Stimulated activated CD4-positive, alpha-beta T cell treated with anti-CD3 and anti-CD28 coated beads, Interleukin-1b, Interleukin-23, amount 100 ng/mL, for 48 hours (primary cell): ENCODE measurements around the gene PRSS50.
"Not testable (repeated sequence)": the region's sequence is repeated elsewhere in the genome, so short reads cannot be mapped to it uniquely, and the experiment has no call there.

ENCODE experiments used
- DNase-seq: peaks from one replicate; pipeline ENCODE4 v3.0.0-alpha.2; 2020

Gene PRSS50

DNA sequence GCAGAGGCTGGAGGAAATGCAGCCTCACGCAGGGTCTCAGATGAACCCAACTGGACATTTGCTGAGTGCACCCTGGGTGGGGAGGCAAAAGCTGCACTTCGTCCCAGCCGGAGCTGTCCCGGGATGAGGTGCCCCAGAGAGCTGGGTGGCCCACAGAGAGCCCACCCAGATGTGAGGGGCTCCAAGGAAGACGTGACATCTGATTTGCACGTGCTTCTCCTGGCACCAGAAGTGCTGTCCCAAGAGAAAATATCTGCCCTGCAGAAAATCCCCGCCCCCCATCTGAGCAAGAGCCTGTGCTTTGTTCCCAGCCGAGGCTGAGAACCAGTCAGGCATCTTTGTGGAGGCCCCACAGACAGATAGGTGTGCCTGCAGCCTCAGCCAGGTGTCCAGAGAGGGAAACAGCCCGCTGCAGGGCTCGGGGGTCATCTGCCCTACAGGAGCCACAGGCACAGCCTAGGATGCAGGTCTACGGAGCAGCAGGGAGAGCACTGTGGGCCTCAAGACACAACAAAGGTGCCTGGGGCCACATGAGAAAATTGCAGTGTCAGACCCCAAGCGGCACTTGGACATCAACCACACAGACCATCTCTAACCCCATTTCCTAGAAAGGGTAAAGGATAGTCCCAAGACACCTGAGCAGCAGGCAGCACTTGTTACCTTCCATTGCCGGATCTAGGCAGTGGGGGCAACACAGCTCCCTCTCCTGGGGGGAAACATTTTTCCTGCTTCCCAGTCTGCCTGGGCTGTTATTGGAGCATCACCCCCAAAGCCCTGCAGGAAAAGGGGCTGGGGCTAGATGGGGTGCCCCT lies 10.7 kb downstream of the PRSS50 start:
- no peak for DNase-seq

DNA sequence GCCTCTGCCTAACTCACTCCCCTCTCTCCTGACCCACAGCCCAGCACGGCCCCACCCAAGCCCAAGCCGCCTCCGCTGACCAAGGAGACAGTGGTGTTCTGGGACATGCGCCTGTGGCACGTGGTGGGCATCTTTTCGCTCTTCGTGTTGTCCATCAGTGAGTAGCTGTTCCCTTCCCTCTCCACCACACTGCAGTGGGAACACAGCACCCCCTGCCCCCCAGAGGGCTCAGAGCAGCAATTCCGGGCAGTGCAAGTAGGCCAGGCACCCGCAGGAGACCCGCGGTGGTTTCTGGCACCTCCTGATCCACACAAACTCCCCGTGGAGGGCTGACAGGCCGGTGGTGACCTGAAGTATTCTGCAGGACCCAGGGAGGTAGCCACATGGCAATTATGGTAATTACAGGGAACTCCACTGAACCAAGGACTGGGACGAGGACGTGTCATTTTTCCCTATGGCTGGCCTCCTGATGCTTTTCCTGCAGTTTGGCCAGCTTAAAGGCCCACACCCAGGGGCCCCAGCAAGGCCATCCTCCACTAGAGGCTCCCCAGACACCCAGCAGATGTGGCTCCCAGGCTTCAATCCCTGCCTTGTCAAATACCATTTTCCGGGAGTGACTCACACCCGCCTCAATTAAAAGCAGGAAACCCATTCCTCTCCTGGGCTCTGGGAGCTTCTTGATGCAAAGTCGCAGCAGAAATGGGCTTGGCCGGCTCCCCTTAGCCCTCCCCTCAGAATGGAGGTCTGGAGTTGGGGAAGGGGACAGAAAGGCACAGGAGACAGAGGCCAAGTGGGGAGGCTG lies 11.7 kb downstream of the PRSS50 start:
- no peak for DNase-seq

DNA sequence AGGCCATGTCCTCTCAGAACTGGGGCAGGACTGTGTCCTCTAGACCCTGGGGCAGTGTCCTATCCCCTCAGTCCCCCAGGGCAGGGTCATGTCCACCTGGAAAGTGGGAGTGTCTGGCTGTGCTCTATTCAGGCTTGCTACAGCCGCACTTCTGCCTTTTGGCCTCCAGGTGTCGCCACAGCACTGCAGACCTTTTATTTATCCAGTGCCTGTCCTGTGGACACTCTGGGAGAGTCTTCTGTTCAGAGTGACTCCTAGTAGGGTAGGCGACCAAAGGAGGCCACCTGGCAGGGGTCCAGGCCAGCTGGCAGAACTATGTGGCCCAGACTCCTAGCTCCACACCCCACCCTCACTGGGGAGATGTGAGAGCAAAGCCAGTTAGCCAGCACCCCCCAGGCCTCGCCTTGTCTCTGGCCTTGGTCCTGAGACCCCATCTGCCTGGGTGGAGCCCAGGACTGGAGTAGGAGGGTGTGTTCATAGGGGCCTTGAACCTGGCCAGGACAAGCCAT lies 12.6 kb downstream of the PRSS50 start:
- peak; percentile 63 for DNase-seq

DNA sequence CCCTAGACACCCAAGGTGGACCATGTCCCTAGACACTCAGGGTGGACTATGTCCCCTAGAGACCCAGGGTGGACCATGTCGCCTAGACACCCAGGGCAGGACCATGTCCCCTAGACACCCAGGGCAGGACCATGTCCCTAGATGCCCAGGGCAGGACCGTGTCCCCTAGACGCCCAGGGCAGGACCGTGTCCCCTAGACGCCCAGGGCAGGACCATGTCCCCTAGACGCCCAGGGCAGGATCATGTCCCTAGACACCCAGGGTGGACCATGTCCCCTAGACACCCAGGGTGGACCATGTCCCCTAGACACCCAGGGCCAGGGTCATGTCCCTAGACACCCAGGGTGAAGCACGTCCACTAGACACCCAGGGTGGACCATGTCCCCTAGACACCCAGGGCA lies 13.3 kb downstream of the PRSS50 start:
- not testable (repeated sequence) for DNase-seq

- no peak for DNase-seq
Measured at GRCh38 chr3:46703013-46703520, 14.6 kb downstream of the PRSS50 start.

GRCh38 chr3:46702246-46703012 lies 15.2 kb downstream of the PRSS50 start:
- no peak for DNase-seq

DNA sequence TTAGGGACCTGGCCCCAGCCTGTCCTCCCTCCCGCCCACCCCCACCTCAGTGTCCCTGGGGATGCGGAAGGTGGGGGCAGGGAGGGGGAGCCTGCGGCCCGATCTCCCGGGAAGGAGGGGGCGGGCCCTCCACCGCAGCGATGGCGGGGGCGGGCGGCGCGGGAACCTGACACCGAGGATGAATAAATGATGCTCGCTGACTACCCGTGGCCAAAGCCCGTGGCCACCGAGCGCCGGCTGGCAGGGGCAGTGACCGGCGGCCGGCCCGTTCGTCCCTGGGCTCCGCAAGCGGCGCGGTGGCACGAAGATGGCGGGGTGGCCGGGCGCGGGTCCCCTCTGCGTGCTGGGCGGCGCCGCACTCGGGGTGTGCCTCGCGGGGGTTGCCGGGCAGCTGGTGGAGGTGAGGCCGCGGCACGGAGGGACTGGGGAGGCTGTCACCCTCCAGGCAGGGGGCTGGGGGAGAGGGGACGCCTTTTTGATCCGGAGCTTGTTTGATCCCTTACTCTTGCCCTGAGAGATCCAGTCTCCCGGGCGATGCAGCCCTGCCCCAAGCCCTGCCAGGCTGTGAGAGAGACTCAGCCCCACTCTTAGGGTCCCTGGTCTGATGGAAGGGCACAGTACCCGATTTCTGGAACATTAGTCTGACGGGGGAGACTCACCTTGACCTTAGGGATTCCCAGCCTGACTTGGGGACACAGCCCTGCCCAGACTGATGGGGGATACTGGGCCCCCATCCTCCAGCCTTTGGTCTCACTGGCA lies 16.3 kb downstream of the PRSS50 start, which contains the start of gene TMIE:
Gene TMIE, plus strand, starts transcription at position 212 of the 759 bp plus-strand sequence. Its CDS starts 96 bp downstream, at position 308.
- DNase-seq: no peak

- DNase-seq: no peak
Measured at GRCh38 chr3:46700772-46701171, 16.9 kb downstream of the PRSS50 start.

GRCh38 chr3:46699676-46700523 lies 17.8 kb downstream of the PRSS50 start:
- DNase-seq: no peak

GRCh38 chr3:46695962-46696894 lies 21.4 kb downstream of the PRSS50 start:
- no peak for DNase-seq

DNA sequence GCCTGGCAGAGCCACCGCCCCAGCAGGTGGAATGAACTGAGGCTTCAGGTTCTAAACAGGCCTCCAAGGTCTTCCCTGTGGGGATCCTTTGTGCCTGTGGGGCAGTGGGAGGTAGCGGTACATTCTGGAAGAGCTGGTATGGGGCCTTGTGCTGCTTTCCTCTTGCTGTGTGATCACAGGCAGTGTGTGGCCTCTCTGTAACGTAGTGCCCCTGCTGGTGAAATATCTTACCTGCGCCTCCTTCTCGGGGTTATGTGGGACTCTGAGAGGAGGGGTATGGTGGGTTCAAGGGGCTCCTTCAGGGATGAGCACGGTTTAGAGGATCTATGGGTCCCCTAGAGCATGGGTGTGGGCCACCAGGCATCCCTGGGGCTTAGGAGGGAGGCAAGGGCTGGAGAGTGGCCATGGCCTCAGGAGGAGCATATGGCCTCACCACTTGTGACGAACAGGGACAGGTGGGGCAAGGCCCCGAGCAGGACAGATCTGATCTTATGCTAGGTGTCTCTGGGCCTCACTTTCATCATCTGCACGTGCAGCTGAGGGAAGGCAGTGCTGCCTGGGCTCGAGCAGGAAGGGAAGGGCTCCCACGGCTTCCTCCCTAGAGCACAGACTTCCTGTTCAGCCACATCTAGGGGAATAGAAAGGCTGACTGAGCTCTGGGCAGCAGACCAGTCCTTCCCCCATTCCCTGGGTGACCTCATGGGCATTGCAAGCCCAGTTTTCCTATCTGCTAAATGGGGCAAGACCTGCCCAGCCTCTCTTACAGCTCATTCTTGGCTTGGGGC lies 22.3 kb downstream of the PRSS50 start:
- peak; percentile 60 for DNase-seq

DNA sequence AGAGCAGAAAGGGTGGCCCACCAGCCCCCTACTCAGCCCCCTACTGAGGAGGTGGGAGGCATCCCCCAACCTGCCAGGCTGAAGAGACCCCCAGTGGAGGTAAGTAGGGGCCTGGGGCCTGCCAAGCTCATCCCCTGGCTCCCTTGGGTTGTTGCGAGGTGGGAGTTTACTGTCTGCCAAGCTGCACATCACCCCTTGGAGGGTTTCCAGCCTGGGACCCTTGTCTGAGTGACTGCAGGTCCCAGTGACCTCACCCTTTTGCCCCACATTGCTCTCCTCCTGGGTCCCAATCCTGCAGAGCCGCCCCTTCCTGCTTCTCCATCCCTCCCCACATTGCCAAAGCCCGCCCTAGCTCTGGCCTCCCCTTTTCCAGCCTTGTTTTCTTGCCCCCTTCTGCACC lies 23.1 kb downstream of the PRSS50 start:
- no peak for DNase-seq

DNA sequence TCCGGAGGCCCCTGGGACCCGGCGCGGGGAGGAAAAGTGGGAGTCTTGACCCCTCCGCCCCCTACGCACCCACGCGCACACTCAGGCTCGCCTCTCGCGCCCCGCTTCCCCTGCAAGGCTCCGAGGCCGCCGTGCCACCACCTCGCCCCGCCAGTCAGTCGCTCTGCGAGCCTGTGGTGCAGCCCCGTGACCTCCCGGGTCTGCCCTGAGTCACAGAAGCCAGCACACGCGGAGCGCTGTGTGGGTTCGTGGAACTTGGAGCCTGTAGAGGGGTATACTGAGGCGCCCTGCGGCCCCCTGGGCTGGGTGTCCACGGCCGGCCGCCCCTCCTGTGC lies 23.8 kb downstream of the PRSS50 start:
- peak; percentile 56 for DNase-seq

DNA sequence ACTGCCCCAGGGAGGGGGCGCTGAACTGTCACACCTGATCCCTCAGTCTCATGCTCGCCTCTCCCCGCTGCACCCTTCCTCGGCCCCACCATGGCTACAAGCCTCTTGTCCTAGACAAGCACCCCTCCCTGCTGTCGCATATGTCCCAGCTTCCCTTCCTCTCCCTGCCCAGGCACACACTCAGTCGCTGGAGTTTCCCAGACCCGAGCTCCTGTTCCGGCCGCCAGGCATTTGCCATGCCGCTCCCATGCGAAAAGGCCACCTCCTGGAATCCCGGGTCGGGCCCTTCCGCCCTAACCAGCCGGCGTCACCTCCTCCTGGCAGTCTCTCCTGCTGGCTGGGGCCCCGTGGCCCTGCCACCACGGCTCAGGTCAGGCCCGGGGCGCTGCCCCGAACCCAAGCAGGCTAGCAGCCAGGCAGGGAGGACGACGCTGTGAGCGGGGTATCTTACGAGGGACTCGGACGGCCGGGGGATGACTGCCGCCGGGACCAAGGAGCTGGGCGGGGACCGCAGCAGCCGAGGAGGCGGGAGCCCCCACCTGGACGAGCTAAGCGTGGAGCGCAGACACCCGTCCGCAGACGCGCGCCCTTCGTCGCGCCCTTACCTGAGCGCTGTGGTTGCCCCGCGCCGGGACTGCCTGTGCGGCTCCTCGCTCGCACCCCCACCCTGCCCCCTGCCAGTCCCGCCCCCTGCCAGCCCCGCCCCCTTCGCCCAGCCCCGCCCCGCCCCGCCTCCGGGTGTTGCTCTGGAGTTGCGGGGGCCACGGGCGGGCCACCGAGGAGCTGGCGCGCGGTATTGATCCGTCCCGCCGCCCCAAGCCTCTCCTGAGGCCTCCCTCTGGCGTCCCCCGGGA lies 24.4 kb downstream of the PRSS50 start, which contains the start of gene ALS2CL:
Gene ALS2CL, minus strand, starts transcription at position 642 of the 854 bp plus-strand sequence. CDS start 4,239 bp downstream, outside the sequence.
- DNase-seq: peak; percentile 57

DNA sequence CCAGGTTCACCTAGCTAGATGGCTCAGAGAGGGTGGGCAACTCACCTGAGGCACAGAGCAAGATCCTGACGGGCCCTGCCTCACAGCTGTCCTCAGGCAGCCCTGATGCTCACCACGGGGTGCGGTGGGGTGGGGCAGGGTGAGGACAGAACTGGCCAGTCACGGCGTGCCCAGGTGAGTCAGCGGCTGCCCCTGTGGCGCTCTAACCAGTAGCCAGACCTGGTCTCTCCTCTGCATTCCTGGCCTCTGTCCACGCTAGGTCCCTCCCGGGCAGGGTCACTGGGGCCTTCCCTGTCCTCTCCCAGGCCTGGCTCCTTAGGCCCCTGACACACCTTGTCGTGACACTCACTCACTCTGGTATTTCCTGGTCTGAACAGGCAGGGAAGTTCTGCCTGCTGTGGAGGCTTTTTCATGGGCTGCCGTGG lies 25.1 kb downstream of the PRSS50 start:
- no peak for DNase-seq

DNA sequence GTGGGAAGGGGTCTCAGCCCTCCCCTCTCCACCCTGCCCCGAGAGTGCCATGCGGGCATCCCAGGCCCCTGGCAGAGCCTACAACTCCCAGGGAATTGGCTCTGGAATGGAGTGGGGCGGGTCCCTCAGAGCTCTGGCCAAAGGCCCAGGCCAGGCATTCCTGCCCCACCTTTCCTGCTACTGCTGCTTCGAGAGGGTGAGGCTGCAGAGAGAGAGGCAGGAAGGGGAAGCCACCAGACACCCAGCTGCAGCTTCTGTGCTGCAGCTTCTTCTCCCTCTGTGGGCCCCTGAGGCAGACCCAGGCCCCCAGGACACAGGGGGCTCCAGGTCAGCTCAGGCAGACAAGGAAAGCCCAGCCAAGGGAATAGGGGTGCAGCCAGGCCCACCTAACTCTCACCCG lies 26.9 kb downstream of the PRSS50 start:
- DNase-seq: no peak

GRCh38 chr3:46685446-46685845 lies 32.2 kb downstream of the PRSS50 start:
- DNase-seq: no peak

DNA sequence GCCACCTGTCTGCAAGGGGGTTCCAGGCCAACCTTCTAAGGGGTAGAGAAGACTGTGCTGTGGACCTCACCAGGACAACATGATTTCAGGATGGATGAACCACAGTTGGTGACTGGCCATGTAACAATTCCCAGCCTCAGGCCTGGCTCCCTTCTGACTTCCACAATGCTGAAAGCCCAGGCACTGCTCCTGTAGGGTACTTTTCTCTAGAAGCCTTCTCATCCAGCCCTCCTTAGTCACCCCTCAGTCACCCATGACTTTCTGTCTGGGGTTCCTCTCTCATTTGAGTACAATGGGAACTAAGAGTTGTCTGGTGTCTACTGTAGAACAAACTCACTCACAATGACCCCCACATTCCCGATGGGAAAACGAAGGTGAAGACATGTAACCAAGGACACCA lies 32.8 kb downstream of the PRSS50 start:
- no peak for DNase-seq
